ENCODE measurements around the gene GGA2.
"Not testable (repeated sequence)": the region's sequence is repeated elsewhere in the genome, so short reads cannot be mapped to it uniquely, and the experiment has no call there.

The GGA2 gene

GRCh38 chr16:23523876-23524385 is 13.6 kb upstream of the GGA2 start:
- DNase-seq = no peak

GRCh38 chr16:23523321-23523720 is 13.0 kb upstream of the GGA2 start:
- no peak for DNase-seq

GRCh38 chr16:23521965-23522364 is 11.7 kb upstream of the GGA2 start:
- DNase-seq = no peak

- DNase-seq = no peak
Measured at GRCh38 chr16:23521037-23521743, 10.9 kb upstream of the GGA2 start.

- DNase-seq = no peak
Measured at GRCh38 chr16:23520500-23520899, 10.2 kb upstream of the GGA2 start.

- DNase-seq = no peak
Measured at GRCh38 chr16:23519282-23519681, 9.0 kb upstream of the GGA2 start.

- no peak for DNase-seq
Measured at GRCh38 chr16:23518435-23518891, 8.2 kb upstream of the GGA2 start.

- DNase-seq = no peak
Measured at GRCh38 chr16:23516366-23517137, 6.3 kb upstream of the GGA2 start.

GRCh38 chr16:23515881-23516280 is 5.6 kb upstream of the GGA2 start:
- no peak for DNase-seq

- no peak for DNase-seq
Measured at GRCh38 chr16:23514381-23515152, 4.3 kb upstream of the GGA2 start.

- no peak for DNase-seq
Measured at GRCh38 chr16:23512168-23512695, 1.9 kb upstream of the GGA2 start.

- no peak for DNase-seq
Measured at GRCh38 chr16:23511731-23512130, 1.4 kb upstream of the GGA2 start.

- DNase-seq = not testable (repeated sequence)
Measured at GRCh38 chr16:23510915-23511270, 599 bp upstream of the GGA2 start.

- peak; percentile 80 for DNase-seq
Measured at GRCh38 chr16:23509782-23510163, 521 bp downstream of the GGA2 start.

GRCh38 chr16:23509441-23509754 is 896 bp downstream of the GGA2 start:
- DNase-seq = no peak

GRCh38 chr16:23508589-23509440 is 1.5 kb downstream of the GGA2 start:
- DNase-seq = peak; percentile 81

- DNase-seq = no peak
Measured at GRCh38 chr16:23506606-23506994, 3.7 kb downstream of the GGA2 start.

- peak; percentile 60 for DNase-seq
Measured at GRCh38 chr16:23505671-23506605, 4.4 kb downstream of the GGA2 start.

GRCh38 chr16:23505180-23505665 is 5.1 kb downstream of the GGA2 start:
- DNase-seq = peak; percentile 92

GRCh38 chr16:23504453-23505179 is 5.7 kb downstream of the GGA2 start:
- peak; percentile 87 for DNase-seq

All from eye (tissue), 1 donor.